Skeletal muscle satellite cell (primary cell): ENCODE data around the gene NFE2L1.
"Not testable (repeated sequence)": the region's sequence is repeated elsewhere in the genome, so short reads cannot be mapped to it uniquely, and the experiment has no call there.

Source experiments
- H3K27me3 ChIP-seq: 2 replicates; pipeline ENCODE4 v1.7.0; 2013; ENCODE audit warnings: low read length; ENCODE audit not compliant: control insufficient read depth, insufficient read depth
- H3K36me3 ChIP-seq: 2 replicates; pipeline ENCODE4 v1.7.0; 2013; ENCODE audit warnings: mild to moderate bottlenecking, control low read depth, low read length; ENCODE audit not compliant: insufficient read depth
- H3K4me1 ChIP-seq: 2 replicates; pipeline ENCODE4 v1.7.0; 2013; ENCODE audit warnings: low read length; ENCODE audit not compliant: control insufficient read depth, insufficient read depth
- H3K4me2 ChIP-seq: 2 replicates; pipeline ENCODE4 v1.7.0; 2013; ENCODE audit warnings: mild to moderate bottlenecking, low read length
- H3K4me3 ChIP-seq: 2 replicates; pipeline ENCODE4 v1.7.0; 2013; ENCODE audit warnings: low read length
- H3K9ac ChIP-seq: 2 replicates; pipeline ENCODE4 v1.7.0; 2013; ENCODE audit warnings: mild to moderate bottlenecking, low read depth, low read length, moderate library complexity
- H3K9me3 ChIP-seq: replicated peaks from 2 replicates; pipeline ENCODE4 v1.7.0; 2013; ENCODE audit warnings: mild to moderate bottlenecking, control low read depth, low read length

The NFE2L1 gene

DNA sequence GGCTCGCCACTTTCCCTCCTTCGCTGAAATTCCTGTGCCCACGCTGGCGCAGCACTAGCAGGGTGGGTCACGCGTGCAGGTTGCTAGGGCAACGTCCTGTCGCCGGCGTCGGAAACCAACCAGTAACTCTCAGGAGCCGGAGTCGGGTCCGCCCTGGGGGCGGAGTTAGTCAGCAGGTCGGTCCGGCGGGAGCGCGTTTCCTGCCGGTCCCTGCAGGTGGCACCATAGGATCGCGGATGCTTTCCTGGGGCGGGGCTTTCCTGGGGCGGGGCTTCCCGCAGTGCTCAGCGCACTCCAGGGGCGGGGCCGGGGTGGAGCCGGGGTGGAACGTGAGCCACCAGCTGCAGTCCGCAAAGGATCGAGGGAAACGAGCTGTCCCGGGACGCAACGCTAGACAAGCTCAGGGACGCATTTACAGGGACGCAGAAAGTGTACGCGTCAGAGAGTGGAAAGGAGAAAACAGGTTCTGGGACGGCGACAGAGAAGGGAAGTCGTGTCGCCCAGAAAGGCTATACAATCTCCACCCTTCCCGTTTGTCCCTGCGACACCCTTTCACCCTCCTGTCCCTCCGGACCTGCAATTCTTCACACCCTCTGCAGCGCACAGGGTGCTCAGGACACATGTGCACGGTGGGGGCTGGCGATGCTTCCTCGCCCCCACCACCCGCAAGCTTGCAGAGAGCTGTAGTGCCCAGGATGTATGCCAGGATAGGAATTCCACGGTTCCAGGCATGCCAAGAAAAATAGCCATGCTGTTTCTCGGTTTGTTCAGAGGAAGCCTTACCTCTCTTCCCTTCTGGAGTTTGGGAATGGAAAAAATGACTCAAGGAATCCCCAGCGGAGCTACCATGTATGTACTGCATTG is 22.9 kb upstream of the NFE2L1 start:
- Histone ChIP-seq H3K4me2 (peak overlapping the region; percentile 97), H3K4me1 (peaks cover 41% of the 10 kb centered on the region), H3K9ac (peak overlapping the region; percentile 86), H3K27me3 (no peaks in the 10 kb centered on the region), H3K36me3 (no peaks in the 10 kb centered on the region), H3K4me3 (peak overlapping the region; percentile 73), H3K9me3 (no peaks in the 10 kb centered on the region)

DNA sequence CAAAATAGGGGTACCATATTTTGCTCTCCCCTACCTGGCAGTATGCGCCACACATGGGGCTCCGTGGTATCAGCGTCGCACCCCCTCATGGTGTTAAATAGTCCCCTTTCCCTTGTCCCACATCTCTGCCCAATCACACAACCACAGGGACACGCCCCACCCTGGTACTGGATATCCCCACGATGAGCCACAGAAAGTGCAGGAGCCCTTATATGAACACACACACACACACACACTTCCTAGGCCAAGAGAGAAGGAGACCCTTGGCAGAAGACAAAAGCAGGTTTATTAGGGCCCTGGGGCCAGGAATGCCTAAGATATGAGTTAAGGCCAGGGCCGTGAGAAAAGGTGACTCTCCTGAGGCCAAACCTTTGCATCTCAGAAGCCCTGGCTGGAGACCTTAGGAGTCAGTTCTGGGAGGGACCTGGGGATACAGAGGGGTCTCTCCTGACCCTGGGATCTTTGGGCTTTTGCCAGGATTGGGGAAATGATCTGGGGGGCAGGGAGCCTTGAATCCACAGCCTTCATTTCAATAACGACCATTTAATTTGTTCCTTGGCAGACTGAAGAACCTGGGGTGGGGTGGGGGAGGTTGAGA is 22.2 kb upstream of the NFE2L1 start:
- H3K4me3 ChIP-seq = peak overlapping the region; percentile 73
- peaks cover 47% of the 10 kb centered on the region for H3K4me1 ChIP-seq
- H3K36me3 ChIP-seq = no peaks in the 10 kb centered on the region
- H3K9me3 ChIP-seq = no peaks in the 10 kb centered on the region
- H3K4me2 ChIP-seq = peak overlapping the region; percentile 93
- no peaks in the 10 kb centered on the region for H3K27me3 ChIP-seq
- peak overlapping the region; percentile 22 for H3K9ac ChIP-seq

DNA sequence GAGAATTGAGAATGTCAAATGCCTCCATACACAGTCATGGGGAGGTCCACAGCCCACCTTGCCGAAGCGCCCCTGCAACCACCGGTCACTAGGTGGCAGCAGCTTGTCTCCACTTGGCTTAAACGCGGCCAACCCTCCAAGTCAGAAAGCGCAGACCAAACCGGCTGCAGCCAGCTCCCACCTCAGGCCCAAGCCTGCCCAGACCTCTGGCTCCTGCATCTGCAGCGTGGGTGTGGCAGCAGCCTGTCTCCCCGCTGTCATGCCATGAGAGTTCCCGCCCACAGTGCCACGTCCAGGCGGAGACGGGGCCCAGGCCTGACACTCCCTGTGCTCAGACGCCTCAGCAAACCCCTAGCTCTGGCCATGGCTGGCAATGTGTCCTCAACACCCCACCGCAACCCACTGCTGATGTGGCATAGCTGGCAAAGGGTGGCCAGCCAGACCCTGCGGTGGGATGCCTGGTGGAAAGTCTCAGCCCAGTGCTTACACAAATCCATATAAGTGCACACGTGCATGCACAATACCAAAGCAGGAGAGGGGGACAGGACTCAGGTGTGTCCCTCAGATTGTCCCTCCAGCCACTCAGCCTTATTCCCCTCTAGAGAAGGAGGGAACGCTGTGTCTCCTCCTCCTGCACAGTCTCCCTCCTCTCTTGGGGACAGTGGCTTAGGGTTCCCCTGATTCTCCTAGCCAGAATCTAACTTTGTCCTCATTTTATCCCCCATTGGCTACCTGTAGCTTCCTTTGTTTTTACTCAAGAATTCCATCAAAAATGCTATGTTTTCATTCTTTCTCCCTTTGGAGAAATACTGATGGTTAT is 21.4 kb upstream of the NFE2L1 start:
- Histone ChIP-seq H3K4me2 (peak overlapping the region; percentile 93), H3K4me3 (no peak overlapping the region), H3K9ac (peak overlapping the region; percentile 66), H3K27me3 (no peaks in the 10 kb centered on the region), H3K36me3 (no peaks in the 10 kb centered on the region), H3K9me3 (no peaks in the 10 kb centered on the region), H3K4me1 (peaks cover 47% of the 10 kb centered on the region)

DNA sequence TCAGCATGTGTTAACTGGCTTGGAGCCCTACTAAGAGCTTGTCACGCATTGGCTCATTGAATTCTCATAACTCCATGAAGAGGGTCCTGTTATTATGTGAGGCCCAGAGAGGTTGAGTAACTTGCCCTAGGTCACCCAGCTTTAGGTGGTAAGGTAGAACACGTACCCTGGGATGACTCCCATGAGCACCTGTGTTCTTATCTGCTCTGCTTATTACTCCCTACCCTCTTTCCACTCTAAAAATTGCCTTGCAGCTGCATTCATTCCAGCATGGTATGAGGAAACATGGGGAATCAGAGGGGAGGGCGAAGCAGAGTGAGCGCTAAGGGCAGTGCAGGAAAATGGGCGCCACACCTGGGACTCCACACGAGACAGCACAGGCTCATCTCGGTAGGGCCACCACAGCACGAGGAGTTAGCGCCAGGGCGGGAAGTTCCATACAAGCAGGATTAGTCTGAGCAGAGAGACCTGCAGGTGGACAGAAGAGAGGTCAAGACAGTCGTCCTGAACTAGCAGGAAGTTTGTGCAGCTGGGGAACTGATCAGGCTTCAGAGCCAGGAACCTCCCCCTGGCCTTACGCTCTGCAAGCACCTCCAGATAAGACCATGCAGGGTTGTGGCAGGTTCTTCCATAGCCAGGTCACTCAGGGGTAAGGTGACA is 20.7 kb upstream of the NFE2L1 start:
- H3K4me3 ChIP-seq = no peak overlapping the region
- no peaks in the 10 kb centered on the region for H3K27me3 ChIP-seq
- no peak overlapping the region for H3K4me2 ChIP-seq
- H3K9ac ChIP-seq = peak overlapping the region; percentile 66
- peaks cover 47% of the 10 kb centered on the region for H3K4me1 ChIP-seq
- peaks cover 2% of the 10 kb centered on the region for H3K36me3 ChIP-seq
- H3K9me3 ChIP-seq = no peaks in the 10 kb centered on the region

- H3K9ac ChIP-seq = no peak overlapping the region
- no peaks in the 10 kb centered on the region for H3K27me3 ChIP-seq
- H3K9me3 ChIP-seq = no peaks in the 10 kb centered on the region
- peaks cover 9% of the 10 kb centered on the region for H3K36me3 ChIP-seq
- peaks cover 37% of the 10 kb centered on the region for H3K4me1 ChIP-seq
- no peak overlapping the region for H3K4me3 ChIP-seq
- no peak overlapping the region for H3K4me2 ChIP-seq
These were observed 19.4 kb upstream of the NFE2L1 start for GRCh38 chr17:48028736-48029135.

DNA sequence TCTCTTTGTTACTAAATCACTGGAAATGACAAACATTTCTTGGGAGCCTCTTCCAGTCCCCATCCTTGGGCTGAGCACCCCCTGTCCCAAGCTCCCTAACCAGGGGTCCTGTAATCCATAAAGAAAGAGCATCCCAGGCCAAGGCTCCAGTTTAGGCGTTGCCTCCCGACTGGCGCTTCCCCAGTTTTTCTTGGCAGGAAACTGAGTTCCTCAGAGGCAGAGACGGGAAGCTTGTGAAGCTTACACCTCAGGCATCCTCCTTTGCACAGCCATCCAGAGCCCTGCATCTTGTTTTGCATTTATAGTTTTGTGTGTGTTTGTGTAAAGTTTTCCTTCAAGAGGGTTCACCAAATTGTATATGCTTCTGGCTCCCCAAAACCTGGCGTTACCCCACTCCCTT is 17.6 kb upstream of the NFE2L1 start:
- H3K36me3 ChIP-seq = peaks cover 11% of the 10 kb centered on the region
- no peaks in the 10 kb centered on the region for H3K27me3 ChIP-seq

DNA sequence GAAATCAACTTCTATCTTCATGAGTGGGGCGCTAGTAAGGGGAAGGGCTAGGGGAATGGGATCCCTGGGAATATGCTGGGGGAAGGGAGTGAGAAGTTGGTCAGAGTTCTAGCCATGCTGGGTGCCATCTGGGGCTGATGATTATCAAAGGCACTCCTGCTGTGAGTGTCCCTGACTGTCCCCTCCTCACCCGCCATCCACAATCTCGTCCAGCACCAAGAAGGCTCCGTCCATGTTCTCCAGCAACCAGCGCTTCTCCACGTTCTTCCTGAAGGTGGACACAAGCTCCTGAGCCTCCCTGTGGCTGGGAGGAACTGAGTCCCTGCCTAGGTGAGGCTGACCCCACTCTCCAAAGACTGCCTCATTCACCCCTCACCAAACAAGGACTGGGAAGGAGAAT is 16.2 kb upstream of the NFE2L1 start:
- Histone ChIP-seq H3K9me3 (no peaks in the 10 kb centered on the region), H3K4me1 (peaks cover 17% of the 10 kb centered on the region), H3K27me3 (no peaks in the 10 kb centered on the region), H3K4me3 (no peak overlapping the region), H3K36me3 (peaks cover 11% of the 10 kb centered on the region), H3K4me2 (no peak overlapping the region), H3K9ac (no peak overlapping the region)

More for the DNA sequence above, 17.6 kb upstream of the NFE2L1 start:
- Histone ChIP-seq H3K9ac (no peak overlapping the region), H3K4me3 (no peak overlapping the region), H3K4me2 (no peak overlapping the region), H3K9me3 (no peaks in the 10 kb centered on the region), H3K4me1 (peaks cover 23% of the 10 kb centered on the region)

- H3K9me3 ChIP-seq, H3K27me3 ChIP-seq, H3K4me2 ChIP-seq, H3K9ac ChIP-seq, H3K4me3 ChIP-seq: not testable (repeated sequence)
- peaks cover 21% of the 10 kb centered on the region for H3K4me1 ChIP-seq
- peaks cover 11% of the 10 kb centered on the region for H3K36me3 ChIP-seq
These were observed 13.4 kb upstream of the NFE2L1 start for GRCh38 chr17:48034734-48035133.

GRCh38 chr17:48036693-48037035 is 11.5 kb upstream of the NFE2L1 start:
- H3K4me3 ChIP-seq = peak overlapping the region; percentile 92

GRCh38 chr17:48037036-48037837 is 10.9 kb upstream of the NFE2L1 start, which contains the start of gene COPZ2:
COPZ2 (minus strand) TSS chr17:48037797; CDS start chr17:48037777, 20 bp downstream.
- Histone ChIP-seq H3K9me3 (no peaks in the 10 kb centered on the region), H3K9ac (peak within 1 kb of the TSS; percentile 90), H3K4me3 (peak within 1 kb of the TSS; percentile 92), H3K36me3 (peaks cover 10% of the 10 kb centered on the region), H3K4me1 (peaks cover 13% of the 10 kb centered on the region), H3K4me2 (peak within 1 kb of the TSS; percentile 87), H3K27me3 (no peaks in the 10 kb centered on the region)

More at GRCh38 chr17:48036693-48037035, 11.5 kb upstream of the NFE2L1 start:
- H3K27me3 ChIP-seq = no peaks in the 10 kb centered on the region
- peak overlapping the region; percentile 87 for H3K4me2 ChIP-seq
- H3K36me3 ChIP-seq = peaks cover 11% of the 10 kb centered on the region
- no peaks in the 10 kb centered on the region for H3K9me3 ChIP-seq
- H3K4me1 ChIP-seq = peaks cover 13% of the 10 kb centered on the region
- H3K9ac ChIP-seq = peak overlapping the region; percentile 90
